HepG2 (cell line): ENCODE results near the gene PLXNB2. TPM values are rescaled to one million over a fixed set of nuclear protein-coding genes. Genes with fewer than 3 reads are reported as not detected.

ENCODE experiments used
- FOXC1 ChIP-seq: sonication (generic); formaldehyde crosslinking; IDR thresholded peaks from 2 replicates; pipeline ENCODE4 v1.8.0; 2022; ENCODE audit warnings: mild to moderate bottlenecking, missing genetic modification reagents, borderline replicate concordance
- GABPB1 ChIP-seq: IDR thresholded peaks from 2 replicates; pipeline ENCODE4 v1.6.1; 2016; ENCODE audit warnings: mild to moderate bottlenecking, missing genetic modification reagents, moderate library complexity, missing compliant biosample characterization
- HDAC1 ChIP-seq: sonication (generic); formaldehyde crosslinking; IDR thresholded peaks from 2 replicates; pipeline ENCODE4 v1.5.1; 2020; ENCODE audit warnings: mild to moderate bottlenecking, missing genetic modification reagents
- HMG20B ChIP-seq: conservative IDR thresholded peaks from 2 replicates; pipeline ENCODE4 v1.6.1; 2016; ENCODE audit warnings: missing genetic modification reagents, missing compliant biosample characterization
- PHB2 ChIP-seq: fragments of 450-650 bp; IDR thresholded peaks from 2 replicates; pipeline ENCODE4 v1.6.1; 2018; ENCODE audit not compliant: partially characterized antibody
- RXRB ChIP-seq: IDR thresholded peaks from 2 replicates; pipeline ENCODE4 v1.6.1; 2016; ENCODE audit warnings: borderline replicate concordance, missing genetic modification reagents, missing compliant biosample characterization
- SP140L ChIP-seq: sonication (generic); formaldehyde crosslinking; IDR thresholded peaks from 2 replicates; pipeline ENCODE4 v1.4.0; 2020; ENCODE audit warnings: missing genetic modification reagents, borderline replicate concordance
- SPEN ChIP-seq: sonication (generic); formaldehyde crosslinking; IDR thresholded peaks from 2 replicates; pipeline ENCODE4 v1.5.1; 2020; ENCODE audit warnings: low read depth, mild to moderate bottlenecking, missing genetic modification reagents
- SRF ChIP-seq: IDR thresholded peaks from 2 replicates; pipeline ENCODE4 v1.6.1; 2011; ENCODE audit warnings: mild to moderate bottlenecking, low read depth, low read length, moderate library complexity
- ZBTB42 ChIP-seq: sonication (generic); formaldehyde crosslinking; IDR thresholded peaks from 2 replicates; pipeline ENCODE4 v1.5.0; 2020; ENCODE audit warnings: mild to moderate bottlenecking, missing genetic modification reagents
- ZNF3 ChIP-seq: IDR thresholded peaks from 2 replicates; pipeline ENCODE4 v1.7.0; 2017; ENCODE audit warnings: inconsistent platforms
- ZNF331 ChIP-seq: sonication (generic); formaldehyde crosslinking; IDR thresholded peaks from 2 replicates; pipeline ENCODE4 v1.4.0; 2020; ENCODE audit warnings: missing genetic modification reagents
- ZNF451 ChIP-seq: sonication (generic); formaldehyde crosslinking; IDR thresholded peaks from 2 replicates; pipeline ENCODE4 v1.5.0; 2020; ENCODE audit warnings: mild to moderate bottlenecking, missing genetic modification reagents
- ZNF549 ChIP-seq: sonication (generic); formaldehyde crosslinking; IDR thresholded peaks from 2 replicates; pipeline ENCODE4 v1.5.0; 2020; ENCODE audit warnings: missing genetic modification reagents
- ZNF629 ChIP-seq: sonication (generic); formaldehyde crosslinking; conservative IDR thresholded peaks from 2 replicates; pipeline ENCODE4 v1.5.0; 2020; ENCODE audit warnings: missing genetic modification reagents
- ZNF841 ChIP-seq: sonication (generic); formaldehyde crosslinking; IDR thresholded peaks from 2 replicates; pipeline ENCODE4 v1.8.1; 2023; ENCODE audit warnings: missing genetic modification reagents, borderline replicate concordance
- polyA plus RNA-seq, 8 experiments: library from polyadenylated mRNA; depleted of rRNA in 3 of 8; stranded (reverse) in 7 of 8; unstranded in 1 of 8; fragments of >200 nt; fragmentation: Illumina TruSeq in 4 of 8; extraction: Trizol in 4 of 8; gene quantifications; 2 replicates each; pipeline versions ENCODE4 v1.2.1 to v1.2.3, GENCODE V29; 2011 to 2016; ENCODE audit warnings: low read depth in 4 of 8, missing spikeins in 1 of 8, mixed read lengths in 1 of 8; ENCODE audit not compliant: insufficient read depth in 1 of 8
- total RNA-seq, 5 experiments: library from RNA; depleted of rRNA; stranded (reverse); fragments of >200 nt; fragmentation: Illumina TruSeq; extraction: Trizol; gene quantifications; 2 replicates each; pipeline ENCODE4 v1.2.3, GENCODE V29; 2016; ENCODE audit warnings: low read depth in 1 of 5
- TF ChIP-seq, protein P1 (sequence below): sonication (generic); formaldehyde crosslinking; IDR thresholded peaks from 2 replicates; pipeline ENCODE4 v1.8.1; 2023; ENCODE audit warnings: mild to moderate bottlenecking, inconsistent platforms, moderate library complexity, missing genetic modification reagents, borderline replicate concordance
- TF ChIP-seq, protein P2 (sequence below): IDR thresholded peaks from 2 replicates; pipeline ENCODE4 v1.6.1; 2016; ENCODE audit warnings: mild to moderate bottlenecking, missing biosample characterization, missing genetic modification reagents
- TF ChIP-seq, protein P3 (sequence below): sonication (generic); formaldehyde crosslinking; IDR thresholded peaks from 2 replicates; pipeline ENCODE4 v1.4.0; 2020; ENCODE audit warnings: missing genetic modification reagents
- TF ChIP-seq, protein P4 (sequence below): IDR thresholded peaks from 2 replicates; pipeline ENCODE4 v1.6.1; 2016; ENCODE audit warnings: missing compliant biosample characterization, missing genetic modification reagents, borderline replicate concordance
- TF ChIP-seq, protein P5 (sequence below): sonication (generic); formaldehyde crosslinking; IDR thresholded peaks from 2 replicates; pipeline ENCODE4 v1.4.0; 2020; ENCODE audit warnings: mild to moderate bottlenecking, missing genetic modification reagents
- TF ChIP-seq, protein P6 (sequence below): sonication (generic); formaldehyde crosslinking; IDR thresholded peaks from 2 replicates; pipeline ENCODE4 v1.8.0; 2022; ENCODE audit warnings: mild to moderate bottlenecking, missing genetic modification reagents, borderline replicate concordance

Gene PLXNB2
- total and polyA plus RNA-seq, 2 of the 13 experiments (the other 11 are each of a cell fraction or from before 2014, with no cell fraction given): 32.6 to 68.9 TPM

DNA sequence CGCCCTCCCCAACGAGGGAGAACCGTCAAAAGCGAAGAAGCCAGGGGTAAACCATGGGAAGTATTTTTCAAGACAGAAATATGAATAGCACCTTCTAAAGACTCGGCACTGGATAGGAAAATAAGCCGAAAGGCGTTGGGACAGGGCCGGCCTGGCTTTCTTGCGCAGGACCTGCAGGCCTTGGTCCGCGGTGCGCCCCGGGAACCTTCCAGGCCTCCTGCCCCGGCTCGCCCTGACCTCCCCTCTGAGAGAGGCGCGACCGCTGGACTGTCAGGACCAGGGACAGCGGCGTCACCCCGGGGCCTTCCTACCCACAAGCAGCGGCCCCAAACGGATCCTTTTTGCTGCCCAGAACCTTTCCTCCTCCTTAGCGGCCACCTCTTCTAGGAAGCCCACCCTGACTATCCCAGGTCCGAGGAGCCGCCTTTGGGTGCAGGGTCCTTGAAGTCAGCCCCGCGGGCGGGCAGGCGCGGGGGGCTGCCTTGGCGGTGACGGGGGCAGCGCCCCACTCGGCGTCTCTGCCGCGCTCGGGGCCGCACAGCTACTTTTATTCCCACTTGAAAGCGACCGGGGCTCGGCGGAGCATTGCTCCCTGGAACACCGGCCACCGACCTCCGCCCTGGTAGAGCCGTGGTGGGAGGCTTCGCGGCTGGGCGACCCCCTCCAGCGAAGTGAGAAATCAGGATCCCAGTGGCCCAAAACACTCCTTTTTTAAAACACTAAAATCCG lies 36.6 kb downstream of the PLXNB2 start (continued):
- TF ChIP-seq RXRB (CRISPR knock-in tag): peak; percentile 63; the same call in 1 of the 2 replicates
- no peak for TF ChIP-seq ZNF629 (CRISPR knock-in tag)
- 0 out of 2 replicates have a peak, but pooled peaks have one; percentile 23 for TF ChIP-seq FOXC1 (CRISPR knock-in tag)
- TF ChIP-seq, protein P1, sequence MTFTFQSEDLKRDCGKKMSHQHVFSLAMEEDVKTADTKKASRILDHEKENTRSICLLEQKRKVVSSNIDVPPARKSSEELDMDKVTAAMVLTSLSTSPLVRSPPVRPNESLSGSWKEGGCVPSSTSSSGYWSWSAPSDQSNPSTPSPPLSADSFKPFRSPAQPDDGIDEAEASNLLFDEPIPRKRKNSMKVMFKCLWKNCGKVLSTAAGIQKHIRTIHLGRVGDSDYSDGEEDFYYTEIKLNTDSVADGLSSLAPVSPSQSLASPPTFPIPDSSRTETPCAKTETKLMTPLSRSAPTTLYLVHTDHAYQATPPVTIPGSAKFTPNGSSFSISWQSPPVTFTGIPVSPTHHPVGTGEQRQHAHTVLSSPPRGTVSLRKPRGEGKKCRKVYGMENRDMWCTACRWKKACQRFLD: 0 out of 2 replicates have a peak, but pooled peaks have one; percentile 75
- TF ChIP-seq ZNF841 (CRISPR knock-in tag): no peak
- TF ChIP-seq SP140L: 0 out of 2 replicates have a peak, but pooled peaks have one; percentile 40
- TF ChIP-seq, protein P2, sequence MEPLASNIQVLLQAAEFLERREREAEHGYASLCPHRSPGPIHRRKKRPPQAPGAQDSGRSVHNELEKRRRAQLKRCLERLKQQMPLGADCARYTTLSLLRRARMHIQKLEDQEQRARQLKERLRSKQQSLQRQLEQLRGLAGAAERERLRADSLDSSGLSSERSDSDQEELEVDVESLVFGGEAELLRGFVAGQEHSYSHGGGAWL (CRISPR knock-in tag): peak; percentile 87; the same call in 1 of the 2 replicates
- TF ChIP-seq, protein P3, sequence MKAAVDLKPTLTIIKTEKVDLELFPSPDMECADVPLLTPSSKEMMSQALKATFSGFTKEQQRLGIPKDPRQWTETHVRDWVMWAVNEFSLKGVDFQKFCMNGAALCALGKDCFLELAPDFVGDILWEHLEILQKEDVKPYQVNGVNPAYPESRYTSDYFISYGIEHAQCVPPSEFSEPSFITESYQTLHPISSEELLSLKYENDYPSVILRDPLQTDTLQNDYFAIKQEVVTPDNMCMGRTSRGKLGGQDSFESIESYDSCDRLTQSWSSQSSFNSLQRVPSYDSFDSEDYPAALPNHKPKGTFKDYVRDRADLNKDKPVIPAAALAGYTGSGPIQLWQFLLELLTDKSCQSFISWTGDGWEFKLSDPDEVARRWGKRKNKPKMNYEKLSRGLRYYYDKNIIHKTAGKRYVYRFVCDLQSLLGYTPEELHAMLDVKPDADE (CRISPR knock-in tag): peak; percentile 87
- TF ChIP-seq, protein P4, sequence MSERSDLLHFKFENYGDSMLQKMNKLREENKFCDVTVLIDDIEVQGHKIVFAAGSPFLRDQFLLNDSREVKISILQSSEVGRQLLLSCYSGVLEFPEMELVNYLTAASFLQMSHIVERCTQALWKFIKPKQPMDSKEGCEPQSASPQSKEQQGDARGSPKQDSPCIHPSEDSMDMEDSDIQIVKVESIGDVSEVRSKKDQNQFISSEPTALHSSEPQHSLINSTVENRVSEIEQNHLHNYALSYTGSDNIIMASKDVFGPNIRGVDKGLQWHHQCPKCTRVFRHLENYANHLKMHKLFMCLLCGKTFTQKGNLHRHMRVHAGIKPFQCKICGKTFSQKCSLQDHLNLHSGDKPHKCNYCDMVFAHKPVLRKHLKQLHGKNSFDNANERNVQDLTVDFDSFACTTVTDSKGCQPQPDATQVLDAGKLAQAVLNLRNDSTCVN: peak; percentile 94
- TF ChIP-seq PHB2: no peak
- TF ChIP-seq HDAC1 (CRISPR knock-in tag): peak; percentile 67
- 0 out of 2 replicates have a peak, but pooled peaks have one; percentile 58 for TF ChIP-seq ZNF451 (CRISPR knock-in tag)
- no peak for TF ChIP-seq ZNF3 (CRISPR knock-in tag)
- TF ChIP-seq, protein P5, sequence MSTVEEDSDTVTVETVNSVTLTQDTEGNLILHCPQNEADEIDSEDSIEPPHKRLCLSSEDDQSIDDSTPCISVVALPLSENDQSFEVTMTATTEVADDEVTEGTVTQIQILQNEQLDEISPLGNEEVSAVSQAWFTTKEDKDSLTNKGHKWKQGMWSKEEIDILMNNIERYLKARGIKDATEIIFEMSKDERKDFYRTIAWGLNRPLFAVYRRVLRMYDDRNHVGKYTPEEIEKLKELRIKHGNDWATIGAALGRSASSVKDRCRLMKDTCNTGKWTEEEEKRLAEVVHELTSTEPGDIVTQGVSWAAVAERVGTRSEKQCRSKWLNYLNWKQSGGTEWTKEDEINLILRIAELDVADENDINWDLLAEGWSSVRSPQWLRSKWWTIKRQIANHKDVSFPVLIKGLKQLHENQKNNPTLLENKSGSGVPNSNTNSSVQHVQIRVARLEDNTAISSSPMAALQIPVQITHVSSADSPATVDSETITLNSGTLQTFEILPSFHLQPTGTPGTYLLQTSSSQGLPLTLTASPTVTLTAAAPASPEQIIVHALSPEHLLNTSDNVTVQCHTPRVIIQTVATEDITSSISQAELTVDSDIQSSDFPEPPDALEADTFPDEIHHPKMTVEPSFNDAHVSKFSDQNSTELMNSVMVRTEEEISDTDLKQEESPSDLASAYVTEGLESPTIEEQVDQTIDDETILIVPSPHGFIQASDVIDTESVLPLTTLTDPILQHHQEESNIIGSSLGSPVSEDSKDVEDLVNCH (CRISPR knock-in tag): no peak
- peak; percentile 53; the same call in 1 of the 2 replicates for TF ChIP-seq HMG20B
- TF ChIP-seq SPEN (CRISPR knock-in tag): 0 out of 2 replicates have a peak, but pooled peaks have one; percentile 36
- TF ChIP-seq GABPB1 (CRISPR knock-in tag): peak; percentile 58; the same call in 1 of the 2 replicates
- peak; percentile 74; the same call in 1 of the 2 replicates for TF ChIP-seq ZBTB42 (CRISPR knock-in tag)
- TF ChIP-seq ZNF331: peak; percentile 75; the same call in 1 of the 2 replicates
- TF ChIP-seq ZNF549: no peak
- TF ChIP-seq, protein P6, sequence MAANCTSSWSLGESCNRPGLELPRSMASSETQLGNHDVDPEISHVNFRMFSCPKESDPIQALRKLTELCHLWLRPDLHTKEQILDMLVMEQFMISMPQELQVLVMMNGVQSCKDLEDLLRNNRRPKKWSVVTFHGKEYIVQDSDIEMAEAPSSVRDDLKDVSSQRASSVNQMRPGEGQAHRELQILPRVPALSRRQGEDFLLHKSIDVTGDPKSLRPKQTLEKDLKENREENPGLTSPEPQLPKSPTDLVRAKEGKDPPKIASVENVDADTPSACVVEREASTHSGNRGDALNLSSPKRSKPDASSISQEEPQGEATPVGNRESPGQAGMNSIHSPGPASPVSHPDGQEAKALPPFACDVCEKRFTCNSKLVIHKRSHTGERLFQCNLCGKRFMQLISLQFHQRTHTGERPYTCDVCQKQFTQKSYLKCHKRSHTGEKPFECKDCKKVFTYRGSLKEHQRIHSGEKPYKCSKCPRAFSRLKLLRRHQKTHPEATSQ (CRISPR knock-in tag): no peak
- TF ChIP-seq SRF: no peak
